ENCODE measurements around the gene AKNAD1.

AKNAD1 gene

GRCh38 chr1:108817016-108817415, 39.9 kb downstream of the AKNAD1 start:
- Histone ChIP-seq H3K4me3 (no peak overlapping the region), H3K36me3 (ENCODE audit: insufficient read depth, low read length) (no peaks in the 10 kb centered on the region), H3K9ac (ENCODE audit: insufficient read length) (no peak overlapping the region), H3K9me3 (ENCODE audit: low read depth, low read length) (no peaks in the 10 kb centered on the region), H3K27ac (no peak overlapping the region)
- TF ChIP-seq EZH2 (IDR thresholded peaks at IDR 0.05) (no peak), FOXP2 (optimal IDR thresholded peaks at IDR 0.05; ENCODE audit: control extremely low read depth, extremely low read length, insufficient read depth) (no peak), POLR2AphosphoS5 (IDR thresholded peaks at IDR 0.05; ENCODE audit: borderline replicate concordance, low read depth, low read length) (no peak)
- no peak for DNase-seq (ENCODE audit: low read depth, low spot score)

- Histone ChIP-seq H3K27ac (no peak overlapping the region), H3K9me3 (ENCODE audit: low read depth, low read length) (no peaks in the 10 kb centered on the region), H3K9ac (ENCODE audit: insufficient read length) (no peak overlapping the region), H3K36me3 (ENCODE audit: insufficient read depth, low read length) (no peaks in the 10 kb centered on the region), H3K4me3 (no peak overlapping the region)
- no peak for DNase-seq (ENCODE audit: low read depth, low spot score)
- TF ChIP-seq POLR2AphosphoS5 (IDR thresholded peaks at IDR 0.05; ENCODE audit: borderline replicate concordance, low read depth, low read length) (no peak), EZH2 (IDR thresholded peaks at IDR 0.05) (no peak), FOXP2 (optimal IDR thresholded peaks at IDR 0.05; ENCODE audit: control extremely low read depth, extremely low read length, insufficient read depth) (no peak)
These were observed 40.6 kb downstream of the AKNAD1 start for GRCh38 chr1:108816049-108816893.

GRCh38 chr1:108815566-108815965, 41.3 kb downstream of the AKNAD1 start:
- no peak overlapping the region for H3K4me3 ChIP-seq
- no peak overlapping the region for H3K9ac ChIP-seq (ENCODE audit: insufficient read length)
- no peak for DNase-seq (ENCODE audit: low read depth, low spot score)
- H3K36me3 ChIP-seq (ENCODE audit: insufficient read depth, low read length), result no peaks in the 10 kb centered on the region
- no peaks in the 10 kb centered on the region for H3K9me3 ChIP-seq (ENCODE audit: low read depth, low read length)
- no peak for TF ChIP-seq POLR2AphosphoS5 (IDR thresholded peaks at IDR 0.05; ENCODE audit: borderline replicate concordance, low read depth, low read length)
- TF ChIP-seq EZH2 (IDR thresholded peaks at IDR 0.05), result no peak
- TF ChIP-seq FOXP2 (optimal IDR thresholded peaks at IDR 0.05; ENCODE audit: control extremely low read depth, extremely low read length, insufficient read depth), result no peak
- no peak overlapping the region for H3K27ac ChIP-seq

GRCh38 chr1:108814343-108815125, 42.4 kb downstream of the AKNAD1 start:
- Histone ChIP-seq H3K9me3 (ENCODE audit: low read depth, low read length) (no peaks in the 10 kb centered on the region), H3K36me3 (ENCODE audit: insufficient read depth, low read length) (no peaks in the 10 kb centered on the region), H3K27ac (no peak overlapping the region), H3K9ac (ENCODE audit: insufficient read length) (no peak overlapping the region), H3K4me3 (no peak overlapping the region)
- DNase-seq (ENCODE audit: low read depth, low spot score), result no peak
- TF ChIP-seq FOXP2 (optimal IDR thresholded peaks at IDR 0.05; ENCODE audit: control extremely low read depth, extremely low read length, insufficient read depth) (no peak), EZH2 (IDR thresholded peaks at IDR 0.05) (no peak), POLR2AphosphoS5 (IDR thresholded peaks at IDR 0.05; ENCODE audit: borderline replicate concordance, low read depth, low read length) (no peak)

GRCh38 chr1:108813326-108813725, 43.6 kb downstream of the AKNAD1 start:
- no peak for TF ChIP-seq EZH2 (IDR thresholded peaks at IDR 0.05)
- TF ChIP-seq FOXP2 (optimal IDR thresholded peaks at IDR 0.05; ENCODE audit: control extremely low read depth, extremely low read length, insufficient read depth), result no peak
- no peak for TF ChIP-seq POLR2AphosphoS5 (IDR thresholded peaks at IDR 0.05; ENCODE audit: borderline replicate concordance, low read depth, low read length)
- no peak overlapping the region for H3K27ac ChIP-seq
- H3K9me3 ChIP-seq (ENCODE audit: low read depth, low read length), result no peaks in the 10 kb centered on the region
- H3K36me3 ChIP-seq (ENCODE audit: insufficient read depth, low read length), result no peaks in the 10 kb centered on the region
- H3K4me3 ChIP-seq, result no peak overlapping the region
- H3K9ac ChIP-seq (ENCODE audit: insufficient read length), result no peak overlapping the region
- no peak for DNase-seq (ENCODE audit: low read depth, low spot score)

GRCh38 chr1:108811611-108812010, 45.3 kb downstream of the AKNAD1 start:
- TF ChIP-seq FOXP2 (optimal IDR thresholded peaks at IDR 0.05; ENCODE audit: control extremely low read depth, extremely low read length, insufficient read depth), result no peak
- TF ChIP-seq POLR2AphosphoS5 (IDR thresholded peaks at IDR 0.05; ENCODE audit: borderline replicate concordance, low read depth, low read length), result no peak
- DNase-seq (ENCODE audit: low read depth, low spot score), result no peak
- no peak overlapping the region for H3K4me3 ChIP-seq

GRCh38 chr1:108808438-108808837, 48.5 kb downstream of the AKNAD1 start:
- peaks cover 5% of the 10 kb centered on the region for H3K36me3 ChIP-seq (ENCODE audit: insufficient read depth, low read length)
- no peak overlapping the region for H3K27ac ChIP-seq
- no peaks in the 10 kb centered on the region for H3K9me3 ChIP-seq (ENCODE audit: low read depth, low read length)
- DNase-seq (ENCODE audit: low read depth, low spot score), result no peak
- no peak overlapping the region for H3K9ac ChIP-seq (ENCODE audit: insufficient read length)
- TF ChIP-seq EZH2 (IDR thresholded peaks at IDR 0.05), result no peak
- no peak for TF ChIP-seq POLR2AphosphoS5 (IDR thresholded peaks at IDR 0.05; ENCODE audit: borderline replicate concordance, low read depth, low read length)
- no peak for TF ChIP-seq FOXP2 (optimal IDR thresholded peaks at IDR 0.05; ENCODE audit: control extremely low read depth, extremely low read length, insufficient read depth)
- no peak overlapping the region for H3K4me3 ChIP-seq

More at GRCh38 chr1:108811611-108812010, 45.3 kb downstream of the AKNAD1 start:
- Histone ChIP-seq H3K9me3 (ENCODE audit: low read depth, low read length) (no peaks in the 10 kb centered on the region), H3K27ac (no peak overlapping the region), H3K36me3 (ENCODE audit: insufficient read depth, low read length) (peaks cover 5% of the 10 kb centered on the region), H3K9ac (ENCODE audit: insufficient read length) (no peak overlapping the region)

- H3K9ac ChIP-seq (ENCODE audit: insufficient read length), result no peak overlapping the region
- no peaks in the 10 kb centered on the region for H3K9me3 ChIP-seq (ENCODE audit: low read depth, low read length)
- H3K4me3 ChIP-seq, result no peak overlapping the region
- DNase-seq (ENCODE audit: low read depth, low spot score), result no peak
- H3K27ac ChIP-seq, result no peak overlapping the region
- no peak for TF ChIP-seq FOXP2 (optimal IDR thresholded peaks at IDR 0.05; ENCODE audit: control extremely low read depth, extremely low read length, insufficient read depth)
- no peak for TF ChIP-seq POLR2AphosphoS5 (IDR thresholded peaks at IDR 0.05; ENCODE audit: borderline replicate concordance, low read depth, low read length)
- TF ChIP-seq EZH2 (IDR thresholded peaks at IDR 0.05), result no peak
- peaks cover 14% of the 10 kb centered on the region for H3K36me3 ChIP-seq (ENCODE audit: insufficient read depth, low read length)
These were observed 53.3 kb downstream of the AKNAD1 start for GRCh38 chr1:108803548-108803947.

All from SK-N-MC (cell line).